ENCODE data around the gene TNK2. TPM values are rescaled to one million over a fixed set of nuclear protein-coding genes. Genes with fewer than 3 reads are reported as not detected.

Gene TNK2
- total and polyA plus RNA-seq, 2 of the 13 experiments (the other 11 are each of a cell fraction or from before 2014, with no cell fraction given) = 4.6 to 5.8 TPM

DNA sequence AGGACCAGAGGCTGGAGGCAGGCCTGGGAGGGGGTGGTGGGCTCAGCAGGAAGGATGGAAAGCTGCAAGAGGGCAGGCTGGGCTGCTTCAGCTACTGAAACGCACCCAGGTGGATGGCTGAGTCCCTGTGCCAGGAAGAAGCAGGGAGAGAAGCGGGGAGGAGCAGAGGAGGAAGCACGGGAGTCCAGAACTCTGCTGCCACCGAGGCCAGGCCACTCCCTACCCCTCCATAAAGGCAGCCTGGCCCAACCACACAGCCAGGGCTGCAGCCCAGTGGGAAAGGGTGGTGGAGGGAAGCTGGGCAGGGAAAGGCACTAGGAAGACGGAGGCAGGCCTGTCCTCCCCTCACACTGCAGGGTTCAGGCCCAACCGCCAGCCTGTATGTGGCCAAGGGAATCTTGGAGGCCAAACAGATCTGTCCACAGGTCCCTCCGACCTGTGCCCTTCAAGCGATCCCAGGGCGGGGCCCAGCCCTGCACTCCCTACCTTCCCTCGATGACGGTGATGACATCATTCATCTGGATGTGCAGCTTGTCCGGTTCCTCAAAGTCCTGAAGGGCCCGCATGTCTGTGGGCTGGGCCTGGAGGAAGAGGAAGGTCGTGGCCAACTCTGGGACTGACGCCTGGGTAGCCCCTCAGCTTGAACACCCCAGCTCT is 30.5 kb downstream of the TNK2 start:
- no peak for DNase-seq (ENCODE audit: low spot score)
- ATAC-seq = no peak
- WGBS (ENCODE audit: low lambda C conversion rate) = 93% methylated on average over 12 of the region's 15 CpGs
- no peak overlapping the region for H3K9ac ChIP-seq (ENCODE audit: insufficient read depth, low read depth, low read length)
- no peaks in the 10 kb centered on the region for H3K9me3 ChIP-seq (ENCODE audit: low read length)
- ChIA-PET CTCF (ENCODE audit: low intra/inter-chr PET ratio, low total read pairs) (no interaction called here), POLR2A (no interaction called here)
- in situ Hi-C loops (cut with HindIII; ENCODE audit: extremely low pct_ligation_motif_present, low pct_unique_long_range_greater_than_20kb) = no loop called here
- no peaks in the 10 kb centered on the region for H3K27me3 ChIP-seq (ENCODE audit: control insufficient read depth in 1 of 2, insufficient read depth in 2 of 2, low read length in 2 of 2)
- no peak for FAIRE-seq
- H3K4me2 ChIP-seq (ENCODE audit: low read depth, low read length) = no peak overlapping the region
- intact Hi-C loops (cut with micrococcal nuclease; ENCODE audit: unreplicated experiment) = no loop called here
- no peak overlapping the region for H2AFZ ChIP-seq (ENCODE audit: low read length)
- no TSS peak for BruUV-seq (replicated peaks)
- H3K4me3 ChIP-seq (replicated peaks in 1 of 3; ENCODE audit: insufficient read depth in 1 of 3, low read depth in 2 of 3, low read length in 3 of 3) = no peak overlapping the region
- H3K4me1 ChIP-seq (ENCODE audit: insufficient read depth, low read length) = no peaks in the 10 kb centered on the region
- no peaks in the 10 kb centered on the region for H4K20me1 ChIP-seq (ENCODE audit: insufficient read depth, low read length)
- H3K27ac ChIP-seq (ENCODE audit: extremely low read length, insufficient read depth, low read length) = no peak overlapping the region
- no peaks in the 10 kb centered on the region for H3K79me2 ChIP-seq (ENCODE audit: insufficient read depth, low read length)
- H3K36me3 ChIP-seq (replicated peaks in 1 of 2; ENCODE audit: control insufficient read depth in 1 of 2, insufficient read depth in 2 of 2, low read length in 2 of 2) = no peaks in the 10 kb centered on the region; a peak in 1 of 5 replicates
- TF ChIP-seq ATF7 (IDR thresholded peaks at IDR 0.05) (peak; percentile 85), ATF7 (CRISPR knock-in tag; IDR thresholded peaks at IDR 0.05) (no peak), CREB1 (IDR thresholded peaks at IDR 0.05) (0 out of 2 replicates have a peak, but pooled peaks have one; percentile 38), CREB1 (CRISPR knock-in tag; IDR thresholded peaks at IDR 0.05) (no peak), HIVEP1 (CRISPR knock-in tag; IDR thresholded peaks at IDR 0.05) (no peak)

DNA sequence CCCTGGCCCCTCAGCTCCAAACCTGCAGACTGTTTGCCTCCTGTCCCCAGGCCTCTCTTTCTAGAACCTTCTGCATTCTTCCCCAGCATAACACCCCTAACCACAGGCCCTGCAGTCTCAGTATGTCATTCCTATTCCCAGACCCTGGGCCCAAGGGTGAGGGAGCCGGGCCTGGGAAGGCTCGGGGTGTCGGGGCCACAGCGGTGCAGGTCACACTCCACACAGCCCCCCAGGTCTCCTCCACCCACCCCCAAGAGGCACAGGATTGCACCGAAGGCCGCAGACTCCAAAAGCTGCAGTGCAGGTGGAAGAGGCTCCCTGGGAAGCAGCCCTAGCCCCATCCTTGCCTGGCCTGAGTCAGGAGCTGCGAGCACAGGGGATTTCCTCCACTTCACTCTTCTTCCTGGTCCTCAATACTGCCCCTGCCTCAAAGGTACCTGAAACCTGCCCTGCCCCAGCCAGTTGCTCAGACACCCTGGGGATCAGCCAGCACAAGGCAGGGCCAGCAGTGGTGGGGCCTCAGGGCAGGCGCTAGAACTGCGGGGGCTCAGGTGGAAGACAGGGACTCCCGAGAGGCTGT is 31.1 kb downstream of the TNK2 start:
- no peak for ATAC-seq
- no peaks in the 10 kb centered on the region for H3K9me3 ChIP-seq (ENCODE audit: low read length)
- WGBS (ENCODE audit: low lambda C conversion rate) = 95% methylated on average over 9 of the region's 10 CpGs
- H4K20me1 ChIP-seq (ENCODE audit: insufficient read depth, low read length) = no peaks in the 10 kb centered on the region
- no peak overlapping the region for H3K27ac ChIP-seq (ENCODE audit: extremely low read length, insufficient read depth, low read length)
- H3K4me1 ChIP-seq (ENCODE audit: insufficient read depth, low read length) = no peaks in the 10 kb centered on the region
- ChIA-PET CTCF (ENCODE audit: low intra/inter-chr PET ratio, low total read pairs) (no interaction called here), POLR2A (no interaction called here)
- H3K4me2 ChIP-seq (ENCODE audit: low read depth, low read length) = no peak overlapping the region
- H2AFZ ChIP-seq (ENCODE audit: low read length) = no peak overlapping the region
- no peak overlapping the region for H3K9ac ChIP-seq (ENCODE audit: insufficient read depth, low read depth, low read length)
- H3K27me3 ChIP-seq (ENCODE audit: control insufficient read depth in 1 of 2, insufficient read depth in 2 of 2, low read length in 2 of 2) = no peaks in the 10 kb centered on the region
- no peak for DNase-seq (ENCODE audit: low spot score)
- FAIRE-seq = no peak
- H3K4me3 ChIP-seq (replicated peaks in 1 of 3; ENCODE audit: insufficient read depth in 1 of 3, low read depth in 2 of 3, low read length in 3 of 3) = no peak overlapping the region
- in situ Hi-C loops (cut with HindIII; ENCODE audit: extremely low pct_ligation_motif_present, low pct_unique_long_range_greater_than_20kb) = no loop called here
- no peaks in the 10 kb centered on the region for H3K79me2 ChIP-seq (ENCODE audit: insufficient read depth, low read length)
- H3K36me3 ChIP-seq (replicated peaks in 1 of 2; ENCODE audit: control insufficient read depth in 1 of 2, insufficient read depth in 2 of 2, low read length in 2 of 2) = no peaks in the 10 kb centered on the region; a peak in 1 of 5 replicates
- no TSS peak for BruUV-seq (replicated peaks)
- intact Hi-C loops (cut with micrococcal nuclease; ENCODE audit: unreplicated experiment) = no loop called here
- no peak for TF ChIP-seq HINFP (CRISPR knock-in tag; IDR thresholded peaks at IDR 0.05; ENCODE audit: low read depth)
- TF ChIP-seq HNRNPL (IDR thresholded peaks at IDR 0.05; ENCODE audit: low read depth, low read length) = no peak
- no peak for TF ChIP-seq ZNF883 (CRISPR knock-in tag; IDR thresholded peaks at IDR 0.05; ENCODE audit: not compliant biosample characterization)
- TF ChIP-seq ZNF12 (CRISPR knock-in tag; IDR thresholded peaks at IDR 0.05) = no peak
- TF ChIP-seq JUN (CRISPR knock-in tag; IDR thresholded peaks at IDR 0.05) = no peak
- no peak for TF ChIP-seq STAT5B (CRISPR knock-in tag; IDR thresholded peaks at IDR 0.05)
